K562 (cell line): Measurements from ENCODE around the gene CTIF. TPM values are rescaled to one million over a fixed set of nuclear protein-coding genes. Genes with fewer than 3 reads are reported as not detected.

ENCODE experiments used
- CBX3 ChIP-seq, 2 experiments: IDR thresholded peaks; 1 replicate in 1 of 2; 2 replicates in 1 of 2; pipeline ENCODE4 v1.6.1; 2012; ENCODE audit warnings: inconsistent platforms in 2 of 2, low read length in 2 of 2, borderline replicate concordance in 1 of 2, control low read depth in 1 of 2
- GTF2E2 ChIP-seq: fragments of 200-800 bp; sonication (Bioruptor generic); IDR thresholded peaks from 2 replicates; pipeline ENCODE4 v1.6.1; 2016; ENCODE audit warnings: missing genetic modification characterization, missing compliant biosample characterization
- MYBL2 ChIP-seq, 2 experiments: fragments of 450-650 bp in 1 of 2; sonication (generic) in 1 of 2; formaldehyde crosslinking in 1 of 2; IDR thresholded peaks; 2 replicates each; pipeline versions ENCODE4 v1.6.1 to v1.8.1; 2017 to 2022; ENCODE audit warnings: borderline replicate concordance in 1 of 2, inconsistent platforms in 1 of 2, low read depth in 1 of 2, mild to moderate bottlenecking in 1 of 2, missing genetic modification reagents in 1 of 2, moderate library complexity in 1 of 2
- SMARCE1 ChIP-seq: fragments of 450-650 bp; IDR thresholded peaks from 2 replicates; pipeline ENCODE4 v1.7.1; 2016; ENCODE audit warnings: mild to moderate bottlenecking
- TOE1 ChIP-seq, 2 experiments: fragments of 450-650 bp in 1 of 2; sonication (generic) in 1 of 2; formaldehyde crosslinking in 1 of 2; IDR thresholded peaks; 2 replicates each; pipeline versions ENCODE4 v1.7.1 to v1.8.0; 2016 to 2022; ENCODE audit warnings: borderline replicate concordance in 2 of 2, mild to moderate bottlenecking in 2 of 2, antibody characterized with exemption in 1 of 2, inconsistent platforms in 1 of 2, low read depth in 1 of 2, missing genetic modification reagents in 1 of 2, moderate library complexity in 1 of 2
- ZBTB11 ChIP-seq, 3 experiments: fragments of 200-800 bp in 1 of 3; fragments of 250-450 bp in 1 of 3; fragments of 450-650 bp in 1 of 3; sonication (Bioruptor Pico) in 1 of 3; sonication (Bioruptor generic) in 1 of 3; formaldehyde crosslinking in 1 of 3; IDR thresholded peaks; 2 replicates each; pipeline versions ENCODE4 v1.6.1 to v1.8.0; 2016 to 2022; ENCODE audit warnings: mild to moderate bottlenecking in 2 of 3, missing genetic modification characterization in 2 of 3, missing compliant biosample characterization in 1 of 3, moderate library complexity in 1 of 3
- polyA plus RNA-seq, 8 experiments: library from polyadenylated mRNA; depleted of rRNA in 4 of 8; stranded (reverse) in 5 of 8; unstranded in 3 of 8; fragments of >200 nt; fragmentation: Nextera tagmentation in 2 of 8; fragmentation: Illumina TruSeq in 1 of 8; extraction: Ambion mirVana in 2 of 8; extraction: Trizol in 1 of 8; gene quantifications; 2 replicates each; pipeline versions ENCODE4 v1.2.1 to v1.2.3, GENCODE V29; 2011 to 2014; ENCODE audit warnings: inconsistent platforms in 1 of 8, missing spikeins in 1 of 8
- total RNA-seq, 7 experiments: library from RNA; depleted of rRNA in 6 of 7; stranded (reverse); fragments of >200 nt in 6 of 7; fragmentation: Illumina TruSeq in 2 of 7; extraction: Trizol in 2 of 7; gene quantifications; 2 replicates each; pipeline versions ENCODE4 v1.2.1 to v1.2.3, GENCODE V29; 2011 to 2021; ENCODE audit warnings: low replicate concordance in 1 of 7

Gene CTIF
- total and polyA plus RNA-seq, 9 of the 15 experiments (the other 6 are each of a cell fraction or from before 2014, with no cell fraction given), result 0.17 to 11.5 (median 2.2) TPM

GRCh38 chr18:48862132-48862531 lies 323.3 kb downstream of the CTIF start (continued):
- TF ChIP-seq MYBL2 (IDR thresholded peaks at IDR 0.05; ENCODE audit: low read depth), result no peak
- no peak for TF ChIP-seq MYBL2 (CRISPR knock-in tag; IDR thresholded peaks at IDR 0.05; ENCODE audit: borderline replicate concordance)
- no peak for TF ChIP-seq SMARCE1
- no peak for TF ChIP-seq ZBTB11 (CRISPR knock-in tag; IDR thresholded peaks at IDR 0.05)
- TF ChIP-seq TOE1 (IDR thresholded peaks at IDR 0.05; ENCODE audit: borderline replicate concordance), result no peak
- no peak for TF ChIP-seq TOE1 (CRISPR knock-in tag; IDR thresholded peaks at IDR 0.05; ENCODE audit: borderline replicate concordance, low read depth)
- TF ChIP-seq GTF2E2, result no peak
- no peak for TF ChIP-seq CBX3 (IDR thresholded peaks at IDR 0.05; ENCODE audit: borderline replicate concordance in 1 of 2, low read length in 2 of 2)
